Stimulated activated CD4-positive, alpha-beta T cell treated with anti-CD3 and anti-CD28 coated beads, Interleukin-12 subunit alpha, Interleukin-12 subunit beta, amount 100 ng/mL, for 48 hours (primary cell): ENCODE data around the gene GSTM4.
"Not testable (repeated sequence)": the region's sequence is repeated elsewhere in the genome, so short reads cannot be mapped to it uniquely, and the experiment has no call there.

Source experiments
- DNase-seq, 3 donors: peaks; one replicate each; pipeline ENCODE4 v3.0.0-alpha.2; 2020; ENCODE audit warnings: low read depth in 2 of 3, low spot score in 1 of 3

The GSTM4 gene

DNA sequence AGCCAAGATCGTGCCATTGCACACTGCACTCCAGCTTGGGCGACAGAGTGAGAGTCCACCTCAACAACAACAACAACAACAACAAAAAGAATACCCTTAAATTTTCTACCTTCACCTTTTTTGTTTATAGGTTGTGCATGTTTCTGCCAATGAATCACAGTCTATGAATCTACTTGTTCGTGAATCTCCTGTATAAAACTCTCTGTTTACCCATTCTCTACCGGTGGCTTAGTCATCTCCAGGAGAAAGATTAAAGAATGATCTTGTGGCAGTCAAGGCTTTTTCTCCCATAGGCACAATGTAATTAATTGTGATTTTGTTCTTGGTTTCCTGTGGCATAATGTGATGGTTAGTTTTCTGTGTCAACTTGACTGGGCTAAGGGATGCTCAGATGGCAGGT lies 42.0 kb downstream of the GSTM4 start:
- DNase-seq: not testable (repeated sequence)

DNA sequence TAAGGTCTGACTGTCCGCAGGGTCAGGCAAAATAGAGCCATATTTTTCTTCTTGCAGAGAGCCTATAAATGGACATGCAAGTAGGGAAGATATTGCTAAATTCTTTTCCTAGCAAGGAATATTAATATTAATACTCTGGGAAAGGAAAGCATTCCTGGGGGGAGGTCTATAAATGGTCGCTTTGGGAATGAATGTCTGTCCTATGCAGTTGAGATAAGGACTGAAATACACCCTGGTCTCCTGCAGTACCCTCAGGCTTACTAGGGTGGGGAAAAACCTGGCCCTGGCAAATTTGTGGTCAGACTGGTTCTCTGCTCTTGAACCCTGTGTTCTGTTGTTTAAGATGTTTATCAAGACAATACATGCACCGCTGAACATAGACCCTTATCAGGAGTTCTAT lies 47.0 kb downstream of the GSTM4 start:
- not testable (repeated sequence) for DNase-seq

DNA sequence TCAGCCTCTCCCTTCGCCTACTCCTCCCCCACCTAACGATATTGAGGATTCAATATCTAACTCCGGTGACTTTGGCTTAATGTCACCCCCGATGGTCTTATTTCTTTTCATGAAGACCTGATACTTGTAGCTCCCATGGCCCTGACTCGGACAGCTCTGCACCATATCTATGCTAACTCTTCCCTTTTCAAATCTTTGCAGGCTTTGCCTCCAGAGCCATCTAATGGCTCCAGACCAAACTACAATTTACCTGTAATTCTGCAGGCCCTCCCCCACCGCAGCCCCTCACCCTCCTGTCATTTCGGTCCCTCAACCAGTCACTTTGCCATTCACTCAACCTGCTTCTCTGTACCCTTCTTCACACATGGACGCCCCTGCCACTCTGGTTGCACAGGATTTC lies 48.3 kb downstream of the GSTM4 start:
- DNase-seq: no peak

DNA sequence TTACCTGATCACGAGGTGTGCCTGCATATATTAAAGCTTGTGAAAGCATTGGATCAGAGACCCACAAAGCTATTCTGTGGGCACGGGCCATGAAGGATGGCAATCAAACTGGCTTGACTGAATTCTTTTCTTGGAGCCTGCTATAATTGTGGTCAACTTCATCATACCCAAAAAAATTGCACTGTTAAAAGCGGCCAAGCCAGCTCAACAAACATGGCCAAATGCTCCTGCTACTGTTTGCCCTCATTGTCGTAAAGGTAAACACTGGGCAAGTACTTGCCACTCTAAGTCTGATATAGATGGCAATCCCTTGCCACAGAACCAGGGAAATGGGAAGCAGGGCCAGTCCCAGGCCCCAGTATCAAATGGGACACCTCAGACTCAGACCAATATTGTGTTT lies 49.5 kb downstream of the GSTM4 start:
- no peak for DNase-seq

DNA sequence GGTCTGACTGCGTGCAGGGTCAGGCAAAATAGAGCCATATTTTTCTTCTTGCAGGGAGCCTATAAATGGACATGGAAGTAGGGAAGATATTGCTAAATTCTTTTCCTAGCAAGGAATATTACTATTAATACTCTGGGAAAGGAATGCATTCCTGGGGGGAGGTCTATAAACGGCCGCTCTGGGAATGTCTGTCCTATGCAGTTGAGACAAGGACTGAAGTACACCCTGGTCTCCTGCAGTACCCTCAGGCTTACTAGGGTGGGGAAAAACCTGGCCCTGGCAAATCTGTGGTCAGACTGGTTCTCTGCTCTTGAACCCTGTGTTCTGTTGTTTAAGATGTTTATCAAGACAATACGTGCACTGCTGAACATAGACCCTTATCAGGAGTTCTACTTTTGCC lies 53.0 kb downstream of the GSTM4 start:
- not testable (repeated sequence) for DNase-seq

DNA sequence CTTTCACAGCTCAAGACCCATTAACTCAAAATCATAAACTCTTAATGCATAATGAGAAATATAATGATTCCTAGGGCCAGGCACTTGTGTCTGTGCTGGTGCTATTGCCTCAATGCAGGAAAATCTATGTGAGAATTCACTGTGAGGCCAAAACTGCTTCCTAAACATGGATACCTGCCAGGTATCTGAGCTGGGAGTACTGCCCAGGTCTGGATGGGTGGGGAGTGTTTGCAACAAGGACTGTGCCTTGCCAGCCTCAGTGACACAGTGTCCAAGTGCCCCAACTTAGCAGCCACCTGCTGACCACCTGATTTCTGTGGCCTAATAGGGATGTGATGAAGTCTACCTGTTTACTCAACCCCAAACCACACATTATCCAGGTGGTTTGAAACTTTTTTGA lies 53.9 kb downstream of the GSTM4 start:
- not testable (repeated sequence) for DNase-seq
